ENCODE measurements around the gene MPV17L.
"Not testable (repeated sequence)": the region's sequence is repeated elsewhere in the genome, so short reads cannot be mapped to it uniquely, and the experiment has no call there.

MPV17L gene

GRCh38 chr16:15450624-15451023, 55.1 kb downstream of the MPV17L start:
- DNase-seq (ENCODE audit: low read depth in 4 of 4, low spot score in 1 of 4), result no peak

- no peak for DNase-seq (ENCODE audit: low read depth in 4 of 4, low spot score in 1 of 4)
Measured at GRCh38 chr16:15451098-15451731, 55.7 kb downstream of the MPV17L start.

DNA sequence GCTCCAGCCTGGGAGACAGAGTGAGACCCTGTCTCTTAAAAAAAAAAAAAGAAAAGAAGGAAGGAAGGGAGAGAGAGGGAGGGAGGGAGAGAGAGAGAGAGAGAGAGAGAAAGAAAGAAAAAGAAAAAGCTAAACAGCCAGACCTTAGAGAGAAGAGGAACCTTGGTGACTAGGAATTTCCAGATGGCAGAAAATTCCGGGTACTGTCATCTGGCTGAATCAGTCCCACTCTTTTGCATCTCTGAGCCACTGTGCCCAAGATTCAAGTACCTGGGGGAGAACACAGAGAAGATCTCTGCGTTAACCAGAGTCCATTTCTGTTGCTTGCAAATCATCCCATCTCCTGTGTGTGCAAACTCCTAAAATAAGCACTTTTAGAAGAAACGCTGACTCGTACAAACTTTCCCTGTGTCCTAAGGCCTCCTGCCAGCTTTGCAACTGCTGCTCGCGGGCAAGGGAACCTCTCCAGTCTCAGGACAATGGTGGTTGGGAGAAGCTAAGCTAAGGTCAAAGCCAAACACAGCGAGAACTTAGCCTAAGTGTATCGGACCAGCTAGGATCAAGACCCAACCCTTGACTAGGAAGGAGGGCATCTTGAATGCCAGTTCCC, 56.8 kb downstream of the MPV17L start:
- DNase-seq (ENCODE audit: low read depth in 4 of 4, low spot score in 1 of 4), result no peak

GRCh38 chr16:15453296-15453695, 57.7 kb downstream of the MPV17L start:
- DNase-seq (ENCODE audit: low read depth in 4 of 4, low spot score in 1 of 4), result not testable (repeated sequence)

DNA sequence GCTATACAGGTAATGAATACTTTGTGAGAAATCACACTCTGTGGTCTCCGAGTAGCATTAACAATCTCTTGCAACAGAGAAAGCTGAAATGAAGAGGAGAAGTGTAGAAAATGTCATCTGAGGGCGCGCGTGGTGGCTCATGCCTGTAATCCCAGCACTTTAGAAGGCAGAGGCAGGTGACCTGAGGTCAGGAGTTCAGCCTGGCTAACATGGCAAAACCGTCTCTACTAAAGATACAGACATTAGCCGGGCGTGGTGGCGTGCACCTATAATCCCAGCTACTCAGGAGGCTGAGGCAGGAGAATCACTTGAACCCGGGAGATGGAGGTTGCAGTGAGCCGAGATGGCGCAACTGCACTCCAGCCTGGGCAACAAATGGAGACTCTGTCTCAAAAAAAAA, 59.4 kb downstream of the MPV17L start:
- DNase-seq (ENCODE audit: low read depth in 4 of 4, low spot score in 1 of 4), result not testable (repeated sequence)

DNA sequence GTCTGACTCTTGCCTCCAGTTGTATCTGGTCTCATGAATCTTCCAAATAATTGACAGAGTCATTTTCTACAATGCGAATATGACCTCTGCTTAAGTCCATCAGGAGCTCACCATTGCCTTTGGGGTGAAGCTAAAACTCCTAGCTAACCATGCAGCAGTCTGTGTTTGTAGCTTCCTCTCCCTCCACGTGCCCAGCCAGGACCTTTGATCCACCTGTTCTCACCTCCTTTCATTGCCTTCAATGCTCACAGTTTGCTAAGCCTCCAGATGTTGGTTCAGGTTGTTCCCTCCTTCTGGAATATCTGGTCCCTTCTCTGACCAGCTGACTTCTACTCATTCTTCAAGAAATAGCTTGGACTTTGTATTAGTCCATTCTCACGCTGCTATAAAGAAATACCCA, 61.8 kb downstream of the MPV17L start:
- DNase-seq (ENCODE audit: low read depth in 4 of 4, low spot score in 1 of 4), result no peak

DNA sequence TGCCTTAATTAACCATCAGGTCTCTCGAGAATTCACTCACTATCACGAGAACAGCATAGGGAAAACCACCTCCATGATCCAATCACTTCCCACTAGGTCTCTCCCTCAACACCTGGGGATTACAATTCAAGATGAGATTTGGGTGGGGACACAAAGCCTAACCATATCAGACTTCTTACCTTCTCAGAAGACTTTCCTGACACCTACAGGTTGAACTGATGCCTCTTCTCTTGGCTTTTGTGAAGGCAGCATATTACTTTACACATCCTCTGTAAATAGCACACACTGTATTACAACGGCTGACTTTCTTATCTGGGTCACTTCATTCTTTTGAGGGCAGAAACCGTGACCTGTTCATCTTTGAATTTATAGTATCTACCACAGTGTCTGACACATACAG, 62.4 kb downstream of the MPV17L start:
- DNase-seq (ENCODE audit: low read depth in 4 of 4, low spot score in 1 of 4), result no peak

- no peak for DNase-seq (ENCODE audit: low read depth in 4 of 4, low spot score in 1 of 4)
Measured at GRCh38 chr16:15459791-15460190, 64.2 kb downstream of the MPV17L start.

DNA sequence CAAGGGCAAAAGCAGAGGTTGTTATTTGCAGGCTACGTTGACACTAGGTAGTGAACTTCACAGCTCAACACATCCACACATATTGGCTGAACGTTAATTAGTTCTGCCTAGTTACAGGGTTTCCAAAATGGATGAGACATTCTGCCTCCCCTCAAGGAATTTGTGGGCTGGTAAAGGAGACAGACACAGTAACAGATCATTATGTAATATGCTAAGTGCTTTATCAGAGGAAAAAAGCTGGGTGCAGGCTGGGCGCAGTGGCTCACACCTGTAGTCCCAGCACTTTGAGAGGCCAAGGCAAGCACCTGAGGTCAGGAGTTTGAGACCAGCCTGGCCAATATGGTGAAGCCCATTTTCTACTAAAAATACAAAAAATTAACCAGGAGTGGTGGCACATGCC, 65.0 kb downstream of the MPV17L start:
- DNase-seq (ENCODE audit: low read depth in 4 of 4, low spot score in 1 of 4), result no peak

DNA sequence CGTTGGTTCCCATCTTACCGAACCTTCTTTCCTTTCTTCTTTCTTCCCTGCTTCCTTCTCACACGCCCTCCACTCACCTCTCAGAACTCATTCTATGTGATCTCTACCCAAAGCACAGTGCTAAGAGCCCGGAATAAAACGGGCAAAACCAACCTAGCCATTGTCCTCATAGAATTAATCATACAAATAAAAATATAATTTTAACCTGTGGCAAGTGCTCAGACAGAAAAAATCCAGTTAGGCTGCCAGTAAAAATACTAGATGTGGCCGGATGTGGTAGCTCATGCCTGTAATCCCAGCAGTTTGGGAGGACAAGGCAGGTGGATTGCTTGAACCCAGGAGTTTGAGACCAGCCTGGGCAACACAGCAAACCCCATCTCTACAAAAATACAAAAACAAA, 65.8 kb downstream of the MPV17L start:
- DNase-seq (ENCODE audit: low read depth in 4 of 4, low spot score in 1 of 4), result no peak

Measured in stimulated activated CD4-positive, alpha-beta T cell treated with anti-CD3 and anti-CD28 coated beads, Interleukin-1b, Interleukin-23, amount 100 ng/mL, for 24 hours (primary cell).